Activated naive CD8-positive, alpha-beta T cell treated with anti-CD3 and anti-CD28 coated beads, Interleukin-2, amount 50 U/mL, for 24 hours (primary cell): Measurements from ENCODE around the gene ZNF385B.

Experiments used
- ATAC-seq: fragments of 150-1000 bp; cut with Tn5 transposase; one replicate; pipeline ENCODE4 v1.10.0; 2021
- DNase-seq: peaks from one replicate; pipeline ENCODE4 v3.0.0; 2021
- H3K27ac Mint-ChIP-seq: one replicate; pipeline ENCODE4 v1.8.0; 2021; ENCODE audit warnings: mild to moderate bottlenecking, mixed read lengths
- H3K27me3 Mint-ChIP-seq: one replicate; pipeline ENCODE4 v1.8.0; 2021; ENCODE audit warnings: mixed read lengths
- H3K36me3 Mint-ChIP-seq: one replicate; pipeline ENCODE4 v1.8.0; 2021; ENCODE audit warnings: low read depth, mixed read lengths
- H3K4me1 Mint-ChIP-seq: one replicate; pipeline ENCODE4 v1.8.0; 2021; ENCODE audit warnings: mixed read lengths
- H3K4me3 Mint-ChIP-seq: one replicate; pipeline ENCODE4 v1.8.0; 2021; ENCODE audit warnings: mild to moderate bottlenecking, moderate library complexity, mixed read lengths
- H3K9me3 Mint-ChIP-seq: one replicate; pipeline ENCODE4 v1.8.0; 2021; ENCODE audit warnings: mixed read lengths

ZNF385B gene

GRCh38 chr2:179532863-179533278 lies 328.5 kb downstream of the ZNF385B start:
- no peaks in the 10 kb centered on the region for H3K27me3 Mint-ChIP-seq
- no peak overlapping the region for H3K27ac Mint-ChIP-seq
- DNase-seq (no peak), ATAC-seq (no peak)
- no peak overlapping the region for H3K4me3 Mint-ChIP-seq
- H3K4me1 Mint-ChIP-seq, result no peaks in the 10 kb centered on the region
- no peaks in the 10 kb centered on the region for H3K9me3 Mint-ChIP-seq
- H3K36me3 Mint-ChIP-seq, result no peaks in the 10 kb centered on the region

- no peak overlapping the region for H3K27ac Mint-ChIP-seq
- no peaks in the 10 kb centered on the region for H3K36me3 Mint-ChIP-seq
- DNase-seq, result no peak
- ATAC-seq, result no peak
- H3K27me3 Mint-ChIP-seq, result no peaks in the 10 kb centered on the region
- H3K4me1 Mint-ChIP-seq, result no peaks in the 10 kb centered on the region
- H3K9me3 Mint-ChIP-seq, result no peaks in the 10 kb centered on the region
- H3K4me3 Mint-ChIP-seq, result no peak overlapping the region
These were observed 332.8 kb downstream of the ZNF385B start for GRCh38 chr2:179528576-179529069.

GRCh38 chr2:179525340-179525739 lies 336.1 kb downstream of the ZNF385B start:
- no peaks in the 10 kb centered on the region for H3K36me3 Mint-ChIP-seq
- H3K27me3 Mint-ChIP-seq, result peaks cover 2% of the 10 kb centered on the region
- H3K4me3 Mint-ChIP-seq, result no peak overlapping the region
- H3K27ac Mint-ChIP-seq, result no peak overlapping the region
- H3K9me3 Mint-ChIP-seq, result no peaks in the 10 kb centered on the region
- DNase-seq, result no peak
- ATAC-seq, result no peak
- no peaks in the 10 kb centered on the region for H3K4me1 Mint-ChIP-seq

GRCh38 chr2:179524809-179525339 lies 336.5 kb downstream of the ZNF385B start:
- Mint-ChIP-seq H3K27me3 (peaks cover 2% of the 10 kb centered on the region), H3K36me3 (no peaks in the 10 kb centered on the region), H3K4me3 (no peak overlapping the region), H3K4me1 (no peaks in the 10 kb centered on the region), H3K9me3 (no peaks in the 10 kb centered on the region), H3K27ac (no peak overlapping the region)
- ATAC-seq, result no peak
- no peak for DNase-seq

- no peak for ATAC-seq
- H3K27ac Mint-ChIP-seq, result no peak overlapping the region
- H3K36me3 Mint-ChIP-seq, result no peaks in the 10 kb centered on the region
These were observed 339.5 kb downstream of the ZNF385B start for GRCh38 chr2:179521944-179522343.

GRCh38 chr2:179518830-179519229 lies 342.6 kb downstream of the ZNF385B start:
- Mint-ChIP-seq H3K4me1 (no peaks in the 10 kb centered on the region), H3K36me3 (no peaks in the 10 kb centered on the region), H3K27ac (no peak overlapping the region), H3K4me3 (no peak overlapping the region), H3K27me3 (peaks cover 4% of the 10 kb centered on the region), H3K9me3 (peaks cover 6% of the 10 kb centered on the region)
- DNase-seq (no peak), ATAC-seq (no peak)

More at GRCh38 chr2:179521944-179522343, 339.5 kb downstream of the ZNF385B start:
- H3K9me3 Mint-ChIP-seq, result no peaks in the 10 kb centered on the region
- no peak for DNase-seq
- H3K4me3 Mint-ChIP-seq, result no peak overlapping the region
- no peaks in the 10 kb centered on the region for H3K4me1 Mint-ChIP-seq
- peaks cover 4% of the 10 kb centered on the region for H3K27me3 Mint-ChIP-seq

- H3K27ac Mint-ChIP-seq, result no peak overlapping the region
These were observed 348.2 kb downstream of the ZNF385B start for GRCh38 chr2:179513181-179513580.

GRCh38 chr2:179512281-179513035 lies 349.0 kb downstream of the ZNF385B start:
- Mint-ChIP-seq H3K27me3 (no peaks in the 10 kb centered on the region), H3K9me3 (peaks cover 6% of the 10 kb centered on the region), H3K27ac (no peak overlapping the region), H3K4me3 (no peak overlapping the region), H3K4me1 (no peaks in the 10 kb centered on the region), H3K36me3 (no peaks in the 10 kb centered on the region)
- ATAC-seq (no peak), DNase-seq (no peak)

More at GRCh38 chr2:179513181-179513580, 348.2 kb downstream of the ZNF385B start:
- Mint-ChIP-seq H3K36me3 (no peaks in the 10 kb centered on the region), H3K27me3 (no peaks in the 10 kb centered on the region), H3K4me3 (no peak overlapping the region), H3K9me3 (peaks cover 6% of the 10 kb centered on the region), H3K4me1 (no peaks in the 10 kb centered on the region)
- DNase-seq, result no peak
- no peak for ATAC-seq

- Mint-ChIP-seq H3K9me3 (peaks cover 6% of the 10 kb centered on the region), H3K27ac (no peak overlapping the region)
- ATAC-seq, result no peak
These were observed 350.2 kb downstream of the ZNF385B start for GRCh38 chr2:179511105-179511789.

GRCh38 chr2:179495315-179495714 lies 366.1 kb downstream of the ZNF385B start:
- H3K9me3 Mint-ChIP-seq, result peaks cover 9% of the 10 kb centered on the region
- H3K27ac Mint-ChIP-seq, result no peak overlapping the region
- DNase-seq (no peak), ATAC-seq (no peak)
- H3K4me1 Mint-ChIP-seq, result no peaks in the 10 kb centered on the region
- H3K4me3 Mint-ChIP-seq, result no peak overlapping the region
- H3K36me3 Mint-ChIP-seq, result no peaks in the 10 kb centered on the region
- peaks cover 8% of the 10 kb centered on the region for H3K27me3 Mint-ChIP-seq

More at GRCh38 chr2:179511105-179511789, 350.2 kb downstream of the ZNF385B start:
- H3K27me3 Mint-ChIP-seq, result no peaks in the 10 kb centered on the region
- H3K4me1 Mint-ChIP-seq, result no peaks in the 10 kb centered on the region
- H3K4me3 Mint-ChIP-seq, result no peak overlapping the region
- no peaks in the 10 kb centered on the region for H3K36me3 Mint-ChIP-seq
- no peak for DNase-seq

- peaks cover 2% of the 10 kb centered on the region for H3K27me3 Mint-ChIP-seq
- no peak overlapping the region for H3K4me3 Mint-ChIP-seq
- no peaks in the 10 kb centered on the region for H3K9me3 Mint-ChIP-seq
- no peak for ATAC-seq
- H3K36me3 Mint-ChIP-seq, result no peaks in the 10 kb centered on the region
- no peak overlapping the region for H3K27ac Mint-ChIP-seq
- H3K4me1 Mint-ChIP-seq, result no peaks in the 10 kb centered on the region
- DNase-seq, result no peak
These were observed 372.8 kb downstream of the ZNF385B start for GRCh38 chr2:179488563-179488962.

- DNase-seq (no peak), ATAC-seq (no peak)
- H3K27ac Mint-ChIP-seq, result no peak overlapping the region
- H3K36me3 Mint-ChIP-seq, result no peaks in the 10 kb centered on the region
- H3K4me1 Mint-ChIP-seq, result no peaks in the 10 kb centered on the region
- H3K9me3 Mint-ChIP-seq, result no peaks in the 10 kb centered on the region
- H3K27me3 Mint-ChIP-seq, result peaks cover 2% of the 10 kb centered on the region
- H3K4me3 Mint-ChIP-seq, result no peak overlapping the region
These were observed 374.2 kb downstream of the ZNF385B start for GRCh38 chr2:179487010-179487731.

GRCh38 chr2:179483131-179483530 lies 378.3 kb downstream of the ZNF385B start:
- DNase-seq (no peak), ATAC-seq (no peak)
- H3K27me3 Mint-ChIP-seq, result peaks cover 4% of the 10 kb centered on the region
- no peaks in the 10 kb centered on the region for H3K36me3 Mint-ChIP-seq
- no peak overlapping the region for H3K27ac Mint-ChIP-seq
- no peaks in the 10 kb centered on the region for H3K4me1 Mint-ChIP-seq
- H3K9me3 Mint-ChIP-seq, result no peaks in the 10 kb centered on the region
- H3K4me3 Mint-ChIP-seq, result no peak overlapping the region

GRCh38 chr2:179479947-179480346 lies 381.5 kb downstream of the ZNF385B start:
- H3K4me3 Mint-ChIP-seq, result no peak overlapping the region
- H3K36me3 Mint-ChIP-seq, result no peaks in the 10 kb centered on the region
- DNase-seq (no peak), ATAC-seq (no peak)
- no peak overlapping the region for H3K27ac Mint-ChIP-seq
- H3K9me3 Mint-ChIP-seq, result no peaks in the 10 kb centered on the region
- H3K4me1 Mint-ChIP-seq, result no peaks in the 10 kb centered on the region
- H3K27me3 Mint-ChIP-seq, result peaks cover 6% of the 10 kb centered on the region
